Neural cell (in vitro differentiated cells): ENCODE measurements around the gene GPRC5A. TPM values are rescaled to one million over a fixed set of nuclear protein-coding genes. Genes with fewer than 3 reads are reported as not detected.

ENCODE experiments used
- H2AFZ ChIP-seq: fragments of 200-600, 300-800 bp; sonication (generic), shearing (Covaris generic); 2 replicates; pipeline ENCODE4 v1.6.0; 2014; ENCODE audit warnings: low read depth, mild to moderate bottlenecking, antibody characterized with exemption, low read length, moderate library complexity
- H3F3A ChIP-seq: fragments of 200-600 bp; shearing (Covaris generic); 2 replicates; pipeline ENCODE4 v1.6.1; 2016; ENCODE audit warnings: mild to moderate bottlenecking, moderate library complexity, mixed read lengths, antibody characterized with exemption, low read length; ENCODE audit not compliant: insufficient read depth, poor library complexity, severe bottlenecking
- H3K27ac ChIP-seq: fragments of 200-600, 300-800 bp; sonication (generic), shearing (Covaris generic); 2 replicates; pipeline ENCODE4 v1.5.1; 2014; ENCODE audit warnings: mild to moderate bottlenecking, low read length, moderate library complexity
- H3K27me3 ChIP-seq: fragments of 300-800, 200-600 bp; sonication (generic), shearing (Covaris generic); 2 replicates; pipeline ENCODE4 v1.6.0; 2014; ENCODE audit warnings: mild to moderate bottlenecking, low read depth, low read length, moderate library complexity; ENCODE audit not compliant: insufficient read depth
- H3K36me3 ChIP-seq: fragments of 300-800, 200-600 bp; sonication (generic), shearing (Covaris generic); 2 replicates; pipeline ENCODE4 v1.5.1; 2014; ENCODE audit warnings: mild to moderate bottlenecking, antibody characterized with exemption, low read length, moderate library complexity; ENCODE audit not compliant: insufficient read depth
- H3K4me2 ChIP-seq: fragments of 300-800, 200-600 bp; sonication (generic), shearing (Covaris generic); 2 replicates; pipeline ENCODE4 v1.6.0; 2014; ENCODE audit warnings: mild to moderate bottlenecking, low read length
- H3K4me3 ChIP-seq: fragments of 300-800, 200-600 bp; sonication (generic), shearing (Covaris generic); 2 replicates; pipeline ENCODE4 v1.5.1; 2014; ENCODE audit warnings: mild to moderate bottlenecking, low read length, moderate library complexity
- H3K79me2 ChIP-seq: fragments of 200-600 bp; shearing (Covaris generic); replicated peaks from 2 replicates; pipeline ENCODE4 v1.6.0; 2014; ENCODE audit warnings: mild to moderate bottlenecking, low read length, moderate library complexity; ENCODE audit not compliant: insufficient read depth
- H3K9ac ChIP-seq: fragments of 300-800, 200-600 bp; sonication (generic), shearing (Covaris generic); 2 replicates; pipeline ENCODE4 v1.6.1; 2016; ENCODE audit warnings: mild to moderate bottlenecking, low read length, mixed read lengths
- H3K9me2 ChIP-seq: fragments of 200-600 bp; shearing (Covaris generic); 2 replicates; pipeline ENCODE4 v1.6.1; 2016; ENCODE audit warnings: mild to moderate bottlenecking, low read length, mixed read lengths; ENCODE audit not compliant: insufficient read depth
- H3K9me3 ChIP-seq: fragments of 200-600, 300-800 bp; sonication (generic), shearing (Covaris generic); 2 replicates; pipeline ENCODE4 v1.6.1; 2016; ENCODE audit warnings: mild to moderate bottlenecking, mixed run types, low read length, moderate library complexity, mixed read lengths
- H4K20me1 ChIP-seq: fragments of 200-600 bp; shearing (Covaris generic); 2 replicates; pipeline ENCODE4 v1.6.1; 2016; ENCODE audit warnings: mild to moderate bottlenecking, mixed run types; ENCODE audit not compliant: insufficient read depth
- CTCF ChIP-seq: fragments of 450-650 bp; IDR thresholded peaks from 2 replicates; pipeline ENCODE4 v1.5.1; 2014; ENCODE audit warnings: antibody characterized with exemption, mild to moderate bottlenecking, moderate library complexity; ENCODE audit not compliant: poor library complexity, severe bottlenecking
- EP300 ChIP-seq: fragments of 450-650 bp; conservative IDR thresholded peaks from 2 replicates; pipeline ENCODE4 v1.6.1; 2014; ENCODE audit warnings: antibody characterized with exemption, mild to moderate bottlenecking, moderate library complexity; ENCODE audit not compliant: poor library complexity, severe bottlenecking
- EZH2 ChIP-seq: fragments of 200-600, 300-800 bp; shearing (Covaris generic), sonication (generic); IDR thresholded peaks from 2 replicates; pipeline ENCODE4 v1.6.1; 2014; ENCODE audit warnings: antibody characterized with exemption, low read length, borderline replicate concordance, mild to moderate bottlenecking; ENCODE audit not compliant: insufficient read depth, poor library complexity, severe bottlenecking
- MXI1 ChIP-seq: fragments of 450-650 bp; conservative IDR thresholded peaks from 2 replicates; pipeline ENCODE4 v1.6.1; 2014; ENCODE audit warnings: antibody characterized with exemption, mild to moderate bottlenecking; ENCODE audit not compliant: poor library complexity, severe bottlenecking
- POLR2AphosphoS5 ChIP-seq: IDR thresholded peaks from 2 replicates; pipeline ENCODE4 v1.6.1; 2012
- RAD21 ChIP-seq: fragments of 450-650 bp; conservative IDR thresholded peaks from 2 replicates; pipeline ENCODE4 v1.6.1; 2014; ENCODE audit warnings: antibody characterized with exemption, mild to moderate bottlenecking, moderate library complexity
- SMC3 ChIP-seq: fragments of 450-650 bp; conservative IDR thresholded peaks from 2 replicates; pipeline ENCODE4 v1.6.1; 2014; ENCODE audit warnings: antibody characterized with exemption, mild to moderate bottlenecking, moderate library complexity; ENCODE audit not compliant: poor library complexity
- TAF1 ChIP-seq: IDR thresholded peaks from 2 replicates; pipeline ENCODE4 v1.6.1; 2012; ENCODE audit warnings: low read depth
- polyA plus RNA-seq: library from polyadenylated mRNA; depleted of rRNA; stranded (reverse); fragments of >200 nt; gene quantifications from 2 replicates; pipeline ENCODE4 v1.2.3, GENCODE V29; 2014
- TF ChIP-seq, protein P1 (sequence below): IDR thresholded peaks from 2 replicates; pipeline ENCODE4 v1.6.1; 2012; ENCODE audit warnings: borderline replicate concordance

The GPRC5A gene
- polyA plus RNA-seq, 1 donor from 2014 or later: 0.09 TPM

DNA sequence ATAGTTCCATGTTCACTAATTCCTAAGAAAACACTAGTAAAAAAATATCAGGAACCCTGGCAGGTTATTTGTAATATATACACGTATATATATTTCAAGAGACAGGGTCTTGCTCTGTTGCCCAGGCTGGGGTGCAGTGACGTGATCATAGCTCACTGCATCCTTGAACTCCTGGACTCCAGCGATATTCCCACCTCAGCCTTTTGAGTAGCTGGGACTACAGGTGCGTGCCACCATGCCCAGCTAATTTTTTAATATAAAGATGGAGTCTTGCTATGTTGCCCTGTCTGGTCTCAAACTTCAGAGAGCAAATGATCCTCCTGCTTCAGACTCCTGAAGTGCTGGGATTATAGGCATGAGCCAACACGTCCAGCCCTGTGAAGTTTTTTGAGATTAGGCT is 16.2 kb downstream of the GPRC5A start:
- Histone ChIP-seq H3K9me2 (no peaks in the 10 kb centered on the region), H4K20me1 (no peaks in the 10 kb centered on the region), H3K4me3 (no peak overlapping the region), H3K27me3 (no peaks in the 10 kb centered on the region), H3K79me2 (no peaks in the 10 kb centered on the region), H3K27ac (no peak overlapping the region), H3K36me3 (no peaks in the 10 kb centered on the region), H3K9ac (no peak overlapping the region), H3K4me2 (no peak overlapping the region), H2AFZ (no peak overlapping the region), H3F3A (no peaks in the 10 kb centered on the region), H3K9me3 (no peaks in the 10 kb centered on the region)
- no peak for TF ChIP-seq TAF1

DNA sequence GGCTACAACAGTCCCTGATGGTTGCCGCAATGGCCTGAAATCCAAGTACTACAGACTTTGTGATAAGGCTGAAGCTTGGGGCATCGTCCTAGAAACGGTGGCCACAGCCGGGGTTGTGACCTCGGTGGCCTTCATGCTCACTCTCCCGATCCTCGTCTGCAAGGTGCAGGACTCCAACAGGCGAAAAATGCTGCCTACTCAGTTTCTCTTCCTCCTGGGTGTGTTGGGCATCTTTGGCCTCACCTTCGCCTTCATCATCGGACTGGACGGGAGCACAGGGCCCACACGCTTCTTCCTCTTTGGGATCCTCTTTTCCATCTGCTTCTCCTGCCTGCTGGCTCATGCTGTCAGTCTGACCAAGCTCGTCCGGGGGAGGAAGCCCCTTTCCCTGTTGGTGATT is 16.9 kb downstream of the GPRC5A start:
- Histone ChIP-seq H3K9me3 (no peaks in the 10 kb centered on the region), H3K4me3 (no peak overlapping the region), H3K36me3 (no peaks in the 10 kb centered on the region), H3K79me2 (no peaks in the 10 kb centered on the region), H3F3A (no peaks in the 10 kb centered on the region), H3K9ac (no peak overlapping the region), H2AFZ (no peak overlapping the region), H4K20me1 (no peaks in the 10 kb centered on the region), H3K9me2 (no peaks in the 10 kb centered on the region), H3K4me2 (no peak overlapping the region), H3K27me3 (no peaks in the 10 kb centered on the region), H3K27ac (no peak overlapping the region)
- no peak for TF ChIP-seq EP300
- TF ChIP-seq EZH2: no peak
- no peak for TF ChIP-seq POLR2AphosphoS5
- no peak for TF ChIP-seq CTCF
- TF ChIP-seq, protein P1, sequence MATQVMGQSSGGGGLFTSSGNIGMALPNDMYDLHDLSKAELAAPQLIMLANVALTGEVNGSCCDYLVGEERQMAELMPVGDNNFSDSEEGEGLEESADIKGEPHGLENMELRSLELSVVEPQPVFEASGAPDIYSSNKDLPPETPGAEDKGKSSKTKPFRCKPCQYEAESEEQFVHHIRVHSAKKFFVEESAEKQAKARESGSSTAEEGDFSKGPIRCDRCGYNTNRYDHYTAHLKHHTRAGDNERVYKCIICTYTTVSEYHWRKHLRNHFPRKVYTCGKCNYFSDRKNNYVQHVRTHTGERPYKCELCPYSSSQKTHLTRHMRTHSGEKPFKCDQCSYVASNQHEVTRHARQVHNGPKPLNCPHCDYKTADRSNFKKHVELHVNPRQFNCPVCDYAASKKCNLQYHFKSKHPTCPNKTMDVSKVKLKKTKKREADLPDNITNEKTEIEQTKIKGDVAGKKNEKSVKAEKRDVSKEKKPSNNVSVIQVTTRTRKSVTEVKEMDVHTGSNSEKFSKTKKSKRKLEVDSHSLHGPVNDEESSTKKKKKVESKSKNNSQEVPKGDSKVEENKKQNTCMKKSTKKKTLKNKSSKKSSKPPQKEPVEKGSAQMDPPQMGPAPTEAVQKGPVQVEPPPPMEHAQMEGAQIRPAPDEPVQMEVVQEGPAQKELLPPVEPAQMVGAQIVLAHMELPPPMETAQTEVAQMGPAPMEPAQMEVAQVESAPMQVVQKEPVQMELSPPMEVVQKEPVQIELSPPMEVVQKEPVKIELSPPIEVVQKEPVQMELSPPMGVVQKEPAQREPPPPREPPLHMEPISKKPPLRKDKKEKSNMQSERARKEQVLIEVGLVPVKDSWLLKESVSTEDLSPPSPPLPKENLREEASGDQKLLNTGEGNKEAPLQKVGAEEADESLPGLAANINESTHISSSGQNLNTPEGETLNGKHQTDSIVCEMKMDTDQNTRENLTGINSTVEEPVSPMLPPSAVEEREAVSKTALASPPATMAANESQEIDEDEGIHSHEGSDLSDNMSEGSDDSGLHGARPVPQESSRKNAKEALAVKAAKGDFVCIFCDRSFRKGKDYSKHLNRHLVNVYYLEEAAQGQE: no peak
- TF ChIP-seq MXI1: no peak
- no peak for TF ChIP-seq RAD21
- TF ChIP-seq SMC3: no peak
- TF ChIP-seq TAF1: no peak

DNA sequence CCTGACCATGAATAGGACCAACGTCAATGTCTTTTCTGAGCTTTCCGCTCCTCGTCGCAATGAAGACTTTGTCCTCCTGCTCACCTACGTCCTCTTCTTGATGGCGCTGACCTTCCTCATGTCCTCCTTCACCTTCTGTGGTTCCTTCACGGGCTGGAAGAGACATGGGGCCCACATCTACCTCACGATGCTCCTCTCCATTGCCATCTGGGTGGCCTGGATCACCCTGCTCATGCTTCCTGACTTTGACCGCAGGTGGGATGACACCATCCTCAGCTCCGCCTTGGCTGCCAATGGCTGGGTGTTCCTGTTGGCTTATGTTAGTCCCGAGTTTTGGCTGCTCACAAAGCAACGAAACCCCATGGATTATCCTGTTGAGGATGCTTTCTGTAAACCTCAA is 17.3 kb downstream of the GPRC5A start:
- no peaks in the 10 kb centered on the region for H3K27me3 ChIP-seq
- no peaks in the 10 kb centered on the region for H4K20me1 ChIP-seq
- TF ChIP-seq EZH2: no peak
- TF ChIP-seq, protein P1: no peak
- no peak for TF ChIP-seq EP300
- TF ChIP-seq TAF1: no peak
- no peak for TF ChIP-seq RAD21
- no peak for TF ChIP-seq MXI1
- no peak for TF ChIP-seq POLR2AphosphoS5
- no peak for TF ChIP-seq CTCF
- no peak for TF ChIP-seq SMC3
- no peaks in the 10 kb centered on the region for H3F3A ChIP-seq
- H3K9me3 ChIP-seq: no peaks in the 10 kb centered on the region
- H3K79me2 ChIP-seq: no peaks in the 10 kb centered on the region
- H3K4me3 ChIP-seq: no peak overlapping the region
- no peaks in the 10 kb centered on the region for H3K36me3 ChIP-seq
- H3K9me2 ChIP-seq: no peaks in the 10 kb centered on the region
- no peak overlapping the region for H3K27ac ChIP-seq
- H3K4me2 ChIP-seq: no peak overlapping the region
- H2AFZ ChIP-seq: no peak overlapping the region
- H3K9ac ChIP-seq: no peak overlapping the region
